ENCODE results near the gene TAS2R60.

- TF ChIP-seq POLR2A (IDR thresholded peaks at IDR 0.05; ENCODE audit: low read depth, low read length), result no peak
- no peak for TF ChIP-seq RAD21 (IDR thresholded peaks at IDR 0.05; ENCODE audit: low read length)
- TF ChIP-seq USF2 (IDR thresholded peaks at IDR 0.05; ENCODE audit: low read depth, low read length), result no peak
- TF ChIP-seq SMC3 (IDR thresholded peaks at IDR 0.05; ENCODE audit: low read depth, low read length), result no peak
- TF ChIP-seq FOS (IDR thresholded peaks at IDR 0.05; ENCODE audit: low read depth, low read length), result no peak
- no peak for TF ChIP-seq MAFK (IDR thresholded peaks at IDR 0.05; ENCODE audit: low read depth, low read length)
- TF ChIP-seq BHLHE40 (IDR thresholded peaks at IDR 0.05; ENCODE audit: low read depth, low read length), result no peak
- TF ChIP-seq RFX5 (IDR thresholded peaks at IDR 0.05; ENCODE audit: low read depth, low read length), result no peak
These were observed 12.7 kb downstream of the TAS2R60 start for GRCh38 chr7:143455942-143456341.

All from IMR-90 (cell line).